Ovary (tissue), 3 donors: ENCODE results near the gene TIGD6.

Experiments
- CTCF ChIP-seq, 3 donors: fragments of 450-650 bp in 2 of 3; fragments of 200-600 bp in 1 of 3; IDR thresholded peaks; one replicate each; pipeline versions ENCODE4 v1.5.1 to v1.8.0; 2016 to 2022; ENCODE audit warnings: antibody characterized with exemption in 3 of 3, mild to moderate bottlenecking in 1 of 3
- EP300 ChIP-seq: sonication (generic); formaldehyde crosslinking; IDR thresholded peaks from one replicate; pipeline ENCODE4 v1.6.1; 2017; ENCODE audit warnings: antibody characterized with exemption
- POLR2A ChIP-seq: fragments of 450-650 bp; IDR thresholded peaks from one replicate; pipeline ENCODE4 v1.6.1; 2017; ENCODE audit warnings: antibody characterized with exemption, mild to moderate bottlenecking, moderate library complexity
- donor health status: DM: no; HTN: no; CAD: no.

- TF ChIP-seq CTCF (IDR thresholded peaks at IDR 0.05) (no peak), POLR2A (no peak), EP300 (no peak)
These were observed 17.9 kb downstream of the TIGD6 start for GRCh38 chr5:149982505-149982904.
